Urinary bladder (tissue), 4 donors: ENCODE measurements around the gene SPDEF. TPM values are rescaled to one million over a fixed set of nuclear protein-coding genes. Genes with fewer than 3 reads are reported as not detected.
A peak's percentile ranks its signal among the peaks of the same experiment; 100 is the strongest.

Experiments
- DNase-seq: peaks from one replicate; pipeline ENCODE4 v3.0.0-alpha.2; 2015; ENCODE audit errors: extremely low spot score
- H3K27ac ChIP-seq: one replicate; pipeline ENCODE4 v1.5.1; 2013; ENCODE audit warnings: low read depth, mild to moderate bottlenecking, moderate library complexity
- H3K36me3 ChIP-seq: one replicate; pipeline ENCODE4 v1.6.1; 2013; ENCODE audit warnings: mild to moderate bottlenecking, moderate library complexity; ENCODE audit not compliant: insufficient read depth
- H3K4me1 ChIP-seq: one replicate; pipeline ENCODE4 v1.6.1; 2013; ENCODE audit warnings: mild to moderate bottlenecking, moderate library complexity; ENCODE audit not compliant: insufficient read depth
- H3K4me3 ChIP-seq: one replicate; pipeline ENCODE4 v1.5.1; 2013; ENCODE audit warnings: low read depth, low read length
- WGBS: extraction: QIAGEN DNeasy Blood & Tissue Kit; methylation state at CpG from one replicate; pipeline ENCODE4 v1.1.7; 2013; 5-methylcytosine and 5-hydroxymethylcytosine counted together
- polyA plus RNA-seq: library from polyadenylated mRNA; stranded (reverse); fragments of 200-250 nt; gene quantifications from one replicate; pipeline ENCODE4 v1.2.3, GENCODE V29; 2013
- total RNA-seq: library from RNA; depleted of rRNA; stranded (reverse); fragments of >200 nt; gene quantifications from one replicate; pipeline ENCODE4 v1.2.3, GENCODE V29; 2014
- donor health status: healthy with polysubstance abuse.
- donor health status: healthy.

The SPDEF gene
- total and polyA plus RNA-seq, 2 donors: 0.16 TPM

GRCh38 chr6:34529665-34530327 is 26.3 kb downstream of the SPDEF start:
- Histone ChIP-seq H3K4me1 (no peaks in the 10 kb centered on the region), H3K36me3 (no peaks in the 10 kb centered on the region), H3K4me3 (no peak overlapping the region), H3K27ac (no peak overlapping the region)
- DNase-seq: no peak
- 65% methylated on average over 10 of the region's 10 CpGs for WGBS

- 92% methylated on average over 8 of the region's 8 CpGs for WGBS
- Histone ChIP-seq H3K4me1 (no peaks in the 10 kb centered on the region), H3K36me3 (no peaks in the 10 kb centered on the region), H3K27ac (no peak overlapping the region), H3K4me3 (no peak overlapping the region)
- no peak for DNase-seq
Measured at GRCh38 chr6:34528996-34529664, 27.0 kb downstream of the SPDEF start.

- H3K4me1 ChIP-seq: no peaks in the 10 kb centered on the region
- WGBS: 84% methylated on average over 12 of the region's 12 CpGs
- H3K36me3 ChIP-seq: no peaks in the 10 kb centered on the region
- no peak overlapping the region for H3K27ac ChIP-seq
- no peak for DNase-seq
- H3K4me3 ChIP-seq: no peak overlapping the region
Measured at GRCh38 chr6:34527751-34528670, 28.1 kb downstream of the SPDEF start.

- DNase-seq: peak; percentile 61
- 5% methylated on average over 53 of the region's 53 CpGs for WGBS
- Histone ChIP-seq H3K4me3 (no peak overlapping the region), H3K4me1 (no peaks in the 10 kb centered on the region), H3K27ac (no peak overlapping the region), H3K36me3 (no peaks in the 10 kb centered on the region)
Measured at GRCh38 chr6:34526992-34527728, 29.0 kb downstream of the SPDEF start.

- 63% methylated on average over 23 of the region's 23 CpGs for WGBS
- DNase-seq: no peak
- Histone ChIP-seq H3K36me3 (no peaks in the 10 kb centered on the region), H3K4me1 (no peaks in the 10 kb centered on the region), H3K4me3 (no peak overlapping the region), H3K27ac (no peak overlapping the region)
Measured at GRCh38 chr6:34526241-34526972, 29.7 kb downstream of the SPDEF start.

GRCh38 chr6:34525431-34526175 is 30.5 kb downstream of the SPDEF start:
- DNase-seq: no peak
- H3K27ac ChIP-seq: no peak overlapping the region
- no peaks in the 10 kb centered on the region for H3K36me3 ChIP-seq
- H3K4me3 ChIP-seq: no peak overlapping the region
- H3K4me1 ChIP-seq: no peaks in the 10 kb centered on the region
- 90% methylated on average over 13 of the region's 13 CpGs for WGBS

- Histone ChIP-seq H3K27ac (no peak overlapping the region), H3K4me3 (no peak overlapping the region), H3K36me3 (no peaks in the 10 kb centered on the region), H3K4me1 (no peaks in the 10 kb centered on the region)
- 77% methylated on average over 5 of the region's 5 CpGs for WGBS
- DNase-seq: no peak
Measured at GRCh38 chr6:34524971-34525370, 31.2 kb downstream of the SPDEF start.

- H3K4me1 ChIP-seq: no peaks in the 10 kb centered on the region
- no peak overlapping the region for H3K27ac ChIP-seq
- no peak overlapping the region for H3K4me3 ChIP-seq
- 69% methylated on average over 5 of the region's 5 CpGs for WGBS
- no peaks in the 10 kb centered on the region for H3K36me3 ChIP-seq
- DNase-seq: no peak
Measured at GRCh38 chr6:34524499-34524898, 31.6 kb downstream of the SPDEF start.

GRCh38 chr6:34523441-34524206 is 32.5 kb downstream of the SPDEF start:
- WGBS: 91% methylated on average over 8 of the region's 8 CpGs
- no peak overlapping the region for H3K4me3 ChIP-seq
- no peak overlapping the region for H3K27ac ChIP-seq
- H3K4me1 ChIP-seq: no peaks in the 10 kb centered on the region
- H3K36me3 ChIP-seq: no peaks in the 10 kb centered on the region
- DNase-seq: no peak

GRCh38 chr6:34522761-34523160 is 33.4 kb downstream of the SPDEF start:
- no peaks in the 10 kb centered on the region for H3K36me3 ChIP-seq
- H3K4me3 ChIP-seq: no peak overlapping the region
- H3K4me1 ChIP-seq: no peaks in the 10 kb centered on the region
- no peak overlapping the region for H3K27ac ChIP-seq
- DNase-seq: no peak
- WGBS: 84% methylated on average over 10 of the region's 10 CpGs

GRCh38 chr6:34521463-34522285 is 34.5 kb downstream of the SPDEF start:
- no peaks in the 10 kb centered on the region for H3K4me1 ChIP-seq
- 90% methylated on average over 28 of the region's 28 CpGs for WGBS
- H3K36me3 ChIP-seq: no peaks in the 10 kb centered on the region
- no peak for DNase-seq
- no peak overlapping the region for H3K4me3 ChIP-seq
- no peak overlapping the region for H3K27ac ChIP-seq
